Hypothalamus (tissue), 51 donors: ENCODE results near the gene MCTP1.
"Not testable (repeated sequence)": the region's sequence is repeated elsewhere in the genome, so short reads cannot be mapped to it uniquely, and the experiment has no call there.

Experiments
- DNase-seq, 51 donors: peaks; one replicate each; lab custom pipeline; 2025; lab: John Stamatoyannopoulos, UW

Gene MCTP1

DNA sequence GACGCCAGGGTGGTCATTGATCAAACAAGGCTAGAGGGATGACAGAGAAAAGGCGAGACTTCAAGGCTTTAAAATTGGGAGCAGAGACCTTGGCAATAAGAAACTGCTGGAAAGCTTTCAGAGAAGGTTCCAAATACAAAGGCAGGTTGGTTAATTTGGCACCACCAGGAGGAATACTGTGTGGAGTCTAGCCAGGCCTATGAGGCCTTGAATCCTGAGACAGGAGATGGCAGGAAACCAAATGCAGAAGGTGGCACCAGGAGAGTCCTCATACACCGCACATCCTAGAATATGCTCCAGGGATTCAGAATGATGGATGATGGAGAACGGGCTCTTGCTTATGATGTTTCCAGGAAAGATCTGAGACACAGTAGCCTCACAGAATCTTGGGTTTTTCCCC lies 90.0 kb downstream of the MCTP1 start:
- DNase-seq = no peak

DNA sequence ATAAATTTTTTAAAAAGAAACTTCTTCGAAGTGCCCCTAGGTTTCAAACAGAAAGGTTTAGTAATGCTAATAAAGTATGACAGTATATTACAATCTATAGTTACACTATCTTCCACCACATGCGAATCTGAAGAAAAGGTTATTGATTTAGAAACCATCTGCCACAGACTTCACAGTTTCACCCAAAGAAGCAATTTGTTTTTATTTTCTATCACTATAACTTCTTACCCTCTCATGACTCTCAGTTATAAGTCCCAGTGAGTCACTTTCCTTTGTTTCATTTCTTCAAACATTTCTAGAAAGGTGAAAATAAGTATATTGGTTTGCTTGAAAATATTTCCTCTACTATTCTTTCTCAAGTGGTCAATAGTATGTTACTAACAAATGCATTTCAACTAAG lies 93.6 kb downstream of the MCTP1 start:
- no peak for DNase-seq

DNA sequence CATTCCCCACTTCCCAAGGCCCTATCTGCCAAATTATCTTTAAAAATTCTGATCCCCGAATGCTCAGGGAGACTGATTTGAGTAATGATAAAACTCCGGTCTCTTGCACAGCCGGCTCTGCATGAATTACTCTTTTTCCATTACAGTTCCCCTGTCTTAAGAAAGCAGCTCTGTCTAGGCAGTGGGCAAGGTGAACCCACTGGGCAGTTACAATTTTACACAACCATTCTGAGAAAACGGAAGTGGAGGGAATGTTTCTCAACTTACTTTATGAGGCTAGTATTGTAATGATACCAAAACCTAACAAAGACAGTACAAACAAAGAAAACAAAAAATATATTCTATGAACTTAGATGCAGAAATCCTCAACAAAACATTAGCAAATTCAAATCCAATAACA lies 100.0 kb downstream of the MCTP1 start:
- DNase-seq = no peak

DNA sequence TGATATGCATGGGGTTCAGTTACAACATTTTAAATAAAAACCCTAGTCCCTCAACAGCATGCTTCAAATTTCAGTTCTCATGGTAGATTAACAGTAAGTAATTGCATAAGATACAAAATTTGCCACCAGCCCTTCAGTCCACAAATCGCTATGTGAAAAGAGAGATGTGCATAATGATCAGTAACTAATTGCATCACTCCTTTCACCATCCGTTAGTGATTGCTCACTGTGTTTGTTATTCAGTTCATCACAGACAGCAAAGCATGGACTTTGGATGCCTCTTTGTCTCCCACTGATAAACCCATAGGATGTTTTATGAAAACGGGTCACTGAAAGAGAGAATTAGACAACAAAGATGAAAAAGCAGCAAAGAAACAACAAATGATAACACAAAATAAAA lies 103.2 kb downstream of the MCTP1 start:
- no peak for DNase-seq

DNA sequence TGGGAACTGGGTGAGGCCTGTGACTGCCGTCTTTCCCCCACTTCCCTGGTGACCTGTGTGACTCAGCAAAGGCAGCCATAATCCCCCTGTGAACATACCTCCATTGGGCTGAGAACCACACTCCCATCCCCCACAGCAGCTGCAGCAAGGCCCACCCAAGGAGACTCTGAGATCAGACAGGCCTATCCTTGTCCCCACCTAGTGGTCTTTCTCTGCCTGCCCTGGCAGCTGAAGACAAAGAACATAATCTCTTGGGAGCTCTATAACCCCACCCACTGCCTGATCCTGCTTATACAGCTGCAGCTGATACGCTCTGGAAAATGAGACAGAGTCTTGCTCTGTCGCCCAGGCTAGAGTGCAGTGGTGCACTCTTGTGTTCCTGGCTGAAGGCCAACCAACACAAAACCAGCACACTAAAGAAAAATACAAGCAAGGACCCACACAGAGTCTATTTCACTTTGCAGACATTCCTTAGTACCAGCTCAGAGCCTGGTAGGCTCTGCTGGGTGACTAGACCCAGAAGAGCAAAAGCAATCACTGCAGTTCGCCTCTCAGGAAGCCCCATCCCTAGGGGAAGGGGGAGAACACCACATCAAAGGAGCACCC lies 106.7 kb downstream of the MCTP1 start:
- DNase-seq = no peak

DNA sequence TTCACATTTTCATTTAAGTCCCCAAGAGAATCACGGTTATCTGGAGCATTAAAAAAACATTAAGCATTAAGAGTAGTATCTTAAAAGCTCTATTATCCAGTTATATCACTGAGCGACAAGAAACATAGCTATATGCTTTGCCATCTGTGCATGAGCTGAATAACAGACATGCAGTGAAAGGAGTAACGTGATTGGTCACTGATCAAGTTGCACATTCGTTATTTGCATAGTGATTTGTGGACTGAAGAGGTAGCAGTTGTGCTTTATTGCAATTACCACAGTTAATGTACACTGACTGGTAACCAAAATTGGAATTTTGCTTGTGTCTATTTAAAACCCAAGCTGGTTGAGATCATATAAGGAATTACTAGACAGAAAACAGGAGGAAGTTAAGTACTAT lies 107.4 kb downstream of the MCTP1 start:
- DNase-seq = no peak

DNA sequence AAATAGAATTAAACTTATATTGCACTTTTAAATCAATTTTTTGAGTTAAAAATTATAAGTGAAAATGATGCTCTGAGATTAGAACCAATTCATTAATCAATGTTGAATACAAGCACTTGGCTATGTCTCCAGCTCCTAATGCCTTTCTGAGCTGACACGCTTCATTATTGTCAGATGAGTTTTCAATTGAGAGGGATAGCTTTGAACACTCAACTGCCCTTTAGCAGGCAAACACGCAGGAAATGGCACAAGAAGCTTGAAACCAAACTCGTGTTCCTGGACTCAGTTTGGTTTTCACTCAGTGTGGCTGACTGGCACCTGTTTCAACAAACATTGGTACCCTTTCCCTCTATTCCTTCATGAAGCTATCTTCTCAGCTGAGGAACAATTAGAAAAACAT lies 109.8 kb downstream of the MCTP1 start:
- DNase-seq = no peak

DNA sequence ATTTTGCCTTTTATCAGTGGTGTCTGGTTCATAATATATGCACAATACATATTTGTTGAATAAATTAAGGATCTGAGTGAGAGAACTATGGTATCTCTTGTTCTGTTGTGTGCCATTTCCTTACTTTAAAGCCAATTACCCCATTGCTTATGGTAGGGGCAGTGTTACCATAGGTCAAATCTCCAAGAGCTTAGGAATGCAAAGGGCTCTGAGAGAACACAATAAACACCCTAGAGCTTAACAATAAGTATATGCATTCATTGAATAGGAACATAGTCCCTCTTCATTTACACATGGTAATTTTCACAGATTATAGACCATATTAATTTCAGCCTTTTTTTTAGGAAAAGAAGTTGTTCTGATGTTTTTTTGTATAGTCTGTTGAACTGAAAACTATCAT lies 112.2 kb downstream of the MCTP1 start:
- no peak for DNase-seq

DNA sequence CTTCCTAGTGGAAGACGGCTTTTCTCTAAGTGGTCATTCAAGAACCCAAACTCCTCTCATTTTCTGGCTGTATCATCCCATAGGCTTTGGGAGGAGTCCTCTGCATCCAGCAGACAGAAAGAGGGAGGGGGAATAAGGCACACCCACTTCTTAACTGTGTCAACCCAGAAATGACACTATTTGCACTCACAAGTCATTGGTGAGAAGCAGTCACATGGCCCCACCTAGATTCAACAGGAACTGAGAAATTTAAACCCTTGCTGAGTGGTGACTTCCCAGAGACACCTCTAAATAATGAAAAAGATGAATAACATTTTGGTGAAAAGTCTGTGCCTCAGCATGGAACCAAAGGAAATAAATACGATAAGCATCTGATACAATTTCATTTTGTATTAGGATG lies 120.0 kb downstream of the MCTP1 start:
- DNase-seq = no peak

DNA sequence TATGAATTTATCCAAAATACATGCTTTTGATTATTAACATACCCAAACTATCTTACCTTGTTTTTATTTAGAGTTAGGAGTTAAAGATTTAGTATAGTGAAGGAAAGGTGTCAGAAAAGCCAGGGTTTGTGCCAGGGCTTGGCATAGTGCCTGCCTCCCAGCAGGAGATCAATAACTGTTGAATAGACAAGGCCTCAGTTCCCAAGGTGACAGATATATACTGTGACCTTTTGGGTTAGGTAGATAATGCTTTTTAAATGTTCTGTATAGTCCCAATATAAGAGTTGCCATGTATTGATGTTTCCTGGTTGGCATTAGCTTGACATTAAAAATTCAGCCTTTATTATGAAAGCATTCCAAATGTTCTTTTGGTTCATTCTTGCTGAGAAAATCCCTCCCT lies 121.8 kb downstream of the MCTP1 start:
- DNase-seq = no peak

DNA sequence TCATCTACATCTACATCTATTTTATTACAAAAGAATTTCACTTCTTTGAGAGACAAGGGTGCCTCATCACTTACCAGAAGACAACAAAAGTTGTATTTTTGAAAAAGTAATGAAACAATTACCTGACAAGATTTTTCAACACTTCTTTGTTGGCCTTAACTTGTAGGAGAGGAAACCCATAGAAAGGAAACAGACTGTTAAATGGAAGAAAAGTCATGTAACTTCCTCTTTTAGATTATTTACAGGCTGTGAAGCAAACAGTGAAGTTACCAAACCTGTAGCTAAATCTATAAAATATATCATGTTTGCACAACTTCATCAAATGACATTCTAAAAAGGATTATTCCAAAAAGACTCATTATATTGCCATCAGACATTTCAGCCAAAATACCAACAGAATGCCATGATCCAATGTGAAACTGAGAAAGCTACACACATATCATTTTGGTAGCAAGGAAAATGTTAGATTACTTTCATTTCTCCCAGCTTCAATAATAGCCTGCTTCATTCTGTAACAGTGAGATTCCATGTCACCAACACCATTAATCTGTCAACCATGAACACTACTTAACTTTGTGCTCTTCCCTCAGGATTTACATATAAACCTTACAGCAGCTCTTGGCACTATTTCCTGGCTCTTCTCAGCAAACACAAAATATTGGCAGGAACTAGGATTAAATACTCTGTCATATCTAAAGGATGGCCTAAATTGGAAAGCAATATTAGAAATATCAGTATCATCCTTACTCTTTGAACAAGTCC lies 122.5 kb downstream of the MCTP1 start:
- DNase-seq = no peak

DNA sequence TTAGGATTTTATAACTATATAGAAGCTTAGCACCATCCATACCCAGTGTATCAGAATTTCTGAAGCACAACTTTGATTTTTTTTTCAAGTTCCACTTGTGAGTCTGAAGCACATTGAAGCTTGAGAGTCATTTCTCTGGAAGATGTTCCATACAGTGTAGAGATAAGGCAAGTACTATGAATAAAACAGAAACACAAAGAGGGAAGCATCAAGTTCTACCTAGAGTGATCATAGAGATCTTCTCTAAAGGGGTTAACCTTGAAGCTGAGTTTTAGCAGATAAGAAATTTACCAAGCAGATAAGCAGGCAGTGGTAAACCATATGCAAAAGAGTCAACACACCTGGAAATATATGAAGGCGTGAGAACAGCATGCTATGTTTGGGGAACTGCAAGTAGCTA lies 125.3 kb downstream of the MCTP1 start:
- no peak for DNase-seq

DNA sequence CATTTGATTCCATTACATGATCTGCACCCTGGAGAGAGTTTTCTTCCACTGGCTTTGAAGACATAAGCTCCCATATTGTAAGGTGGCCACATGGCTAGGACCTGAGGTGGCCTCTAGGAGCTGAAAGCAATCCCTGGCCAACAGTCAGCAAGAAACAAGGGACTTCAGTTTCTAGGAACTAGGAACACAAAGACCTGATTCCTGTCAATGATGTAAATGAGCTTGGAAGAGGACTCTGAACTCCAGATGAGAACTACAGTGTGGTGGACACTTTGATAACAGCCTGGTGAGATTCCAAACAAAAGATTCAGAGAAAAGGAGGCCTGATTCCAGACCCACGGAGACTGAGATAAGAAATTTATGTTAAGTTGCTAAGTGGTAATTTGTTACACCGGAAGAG lies 129.0 kb downstream of the MCTP1 start:
- no peak for DNase-seq

DNA sequence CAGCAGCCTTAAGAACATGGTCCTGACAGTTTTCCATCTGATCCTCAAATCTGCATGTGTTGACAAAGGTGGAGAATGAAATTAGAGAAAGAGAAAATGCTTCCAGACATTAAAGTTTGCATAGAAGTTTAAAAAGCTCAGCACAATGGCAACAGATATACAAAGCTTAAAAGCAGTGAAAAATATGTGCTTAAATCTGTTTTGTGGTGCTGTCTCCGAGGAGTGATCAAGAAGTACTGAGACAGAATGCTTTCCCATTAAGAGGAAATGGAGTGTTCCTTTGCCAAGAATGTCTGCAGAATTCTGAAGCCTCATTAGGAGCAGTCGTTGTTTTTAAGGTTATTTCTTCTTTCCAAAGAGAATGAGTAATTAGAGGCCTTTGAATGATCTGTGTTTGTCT lies 131.4 kb downstream of the MCTP1 start:
- no peak for DNase-seq

DNA sequence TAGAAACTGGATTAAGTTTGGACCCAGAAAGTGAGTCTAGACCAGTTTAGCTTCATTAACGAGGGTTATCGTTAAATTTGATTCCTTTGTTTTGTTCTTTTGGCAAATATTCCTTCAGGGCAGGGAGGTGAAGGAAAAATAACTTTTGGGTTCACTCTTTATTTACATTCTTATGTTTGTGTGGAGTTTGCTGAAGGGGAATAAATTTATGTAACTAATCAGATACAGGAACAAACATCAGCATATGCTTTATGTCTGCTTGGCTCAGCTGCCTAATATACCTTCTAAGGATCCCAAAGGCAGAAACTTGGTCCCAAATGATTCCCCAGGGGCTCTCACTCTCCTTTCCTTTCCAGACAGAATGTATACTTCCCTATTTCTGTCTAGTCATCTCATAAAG lies 132.4 kb downstream of the MCTP1 start:
- no peak for DNase-seq

DNA sequence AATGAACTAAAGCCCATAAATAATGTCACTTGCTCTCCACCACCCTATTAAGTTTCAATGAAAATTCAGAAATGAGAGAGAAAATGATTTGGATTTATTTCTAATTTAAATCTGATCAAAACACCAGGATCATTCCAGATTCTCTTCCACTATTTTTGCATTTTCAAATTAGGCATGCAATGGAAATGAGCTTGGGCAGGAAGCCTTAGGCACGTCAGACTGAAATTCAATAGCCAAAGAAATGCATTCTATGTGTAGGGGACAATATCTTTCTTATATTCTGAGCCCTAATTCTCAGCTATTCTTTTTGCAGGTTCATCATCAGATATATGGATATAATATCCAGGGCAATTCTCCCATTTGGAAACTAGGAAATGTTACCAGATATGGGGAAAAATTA lies 132.8 kb downstream of the MCTP1 start:
- no peak for DNase-seq

DNA sequence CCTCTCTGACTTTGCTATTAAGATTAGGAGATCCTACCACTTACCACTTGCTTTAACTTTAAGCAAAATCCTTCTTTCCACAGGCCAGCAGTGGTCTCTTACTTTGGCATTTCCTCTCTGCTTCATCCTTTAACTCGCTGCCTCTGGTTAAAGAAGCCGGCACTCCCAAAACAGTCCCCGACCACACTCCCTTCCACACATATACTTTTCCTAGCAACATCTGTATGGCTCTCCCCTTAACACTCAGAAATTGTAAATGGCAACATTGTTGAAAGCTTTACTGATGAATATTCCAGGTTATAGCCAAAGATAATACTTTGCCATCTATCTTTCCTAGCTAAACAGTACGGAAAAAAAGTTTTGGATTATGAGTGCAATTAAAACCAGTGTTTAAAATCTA lies 133.2 kb downstream of the MCTP1 start:
- no peak for DNase-seq

DNA sequence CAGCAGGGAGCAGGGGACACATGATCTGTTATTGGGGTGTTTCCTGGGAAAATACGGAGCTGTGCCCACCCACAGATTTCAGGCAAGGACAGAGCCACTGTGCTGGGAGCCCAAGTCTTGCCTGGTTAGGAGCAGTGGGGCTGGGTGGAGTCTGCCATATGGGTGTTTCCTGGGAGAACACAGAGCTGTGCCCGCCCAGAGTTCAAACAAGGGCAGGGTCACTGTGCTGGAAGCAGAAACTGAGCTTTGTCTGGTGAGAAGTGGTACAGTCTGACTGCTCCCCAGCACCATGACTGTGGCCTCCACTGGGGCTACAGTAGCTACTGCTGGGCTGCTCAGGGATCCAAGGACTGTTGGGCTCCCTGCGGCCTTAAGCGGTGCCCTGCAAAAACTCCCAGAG lies 135.5 kb downstream of the MCTP1 start:
- no peak for DNase-seq

DNA sequence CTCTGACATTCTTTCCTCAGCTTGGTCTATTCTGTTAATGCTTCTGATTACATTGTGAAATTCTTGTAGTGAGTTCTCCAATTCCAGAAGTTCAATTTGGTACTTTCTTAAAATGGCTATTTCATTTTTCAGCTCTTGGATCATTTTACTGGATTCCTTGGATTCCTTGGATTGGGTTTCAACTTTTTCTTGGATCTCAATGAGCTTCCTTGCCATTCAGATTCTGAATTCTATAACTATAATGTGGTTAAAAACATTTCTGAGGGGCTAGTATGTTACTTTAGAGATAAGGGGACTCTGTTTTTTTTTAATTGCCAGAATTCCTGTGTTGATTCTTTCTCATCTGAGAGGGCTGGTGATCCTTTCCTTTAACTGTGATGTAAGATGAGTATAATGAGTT lies 136.4 kb downstream of the MCTP1 start:
- DNase-seq = no peak

DNA sequence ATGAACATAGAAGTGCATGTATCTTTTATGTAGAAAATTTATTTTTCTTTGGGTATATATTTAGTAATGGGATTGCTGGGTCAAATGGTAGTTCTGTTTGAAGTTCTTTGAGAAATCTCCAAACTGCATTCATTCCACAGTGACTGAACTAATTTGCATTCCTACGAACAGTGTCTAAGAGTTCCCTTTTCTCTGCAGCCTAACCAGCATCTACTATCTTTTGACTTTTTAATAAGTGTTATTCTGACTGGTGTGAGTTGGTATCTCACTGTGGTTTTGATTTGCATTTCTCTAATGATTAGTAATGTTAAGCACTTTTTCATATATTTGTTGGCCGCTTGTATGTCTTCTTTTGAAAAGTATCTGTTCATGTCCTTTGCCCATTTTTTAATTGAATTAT lies 141.0 kb downstream of the MCTP1 start:
- DNase-seq = not testable (repeated sequence)

DNA sequence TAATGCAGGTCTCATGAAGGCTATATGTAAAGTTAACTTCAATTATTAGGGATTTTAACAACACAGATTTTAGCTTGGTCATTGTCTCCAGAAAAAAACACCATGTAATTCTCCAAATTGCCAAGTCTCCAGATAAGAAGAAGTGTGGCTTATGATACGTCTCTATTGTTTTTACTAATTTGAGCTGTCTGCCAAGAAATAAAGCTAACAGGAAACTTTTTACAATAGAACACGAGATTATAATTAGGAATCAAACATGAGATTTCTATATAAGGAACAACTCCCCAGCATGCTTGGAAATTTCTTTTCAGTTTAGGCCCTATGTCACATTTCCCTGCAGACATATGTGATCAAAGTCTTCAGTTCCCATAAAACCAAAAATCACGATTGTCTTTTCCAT lies 142.7 kb downstream of the MCTP1 start:
- DNase-seq = no peak

DNA sequence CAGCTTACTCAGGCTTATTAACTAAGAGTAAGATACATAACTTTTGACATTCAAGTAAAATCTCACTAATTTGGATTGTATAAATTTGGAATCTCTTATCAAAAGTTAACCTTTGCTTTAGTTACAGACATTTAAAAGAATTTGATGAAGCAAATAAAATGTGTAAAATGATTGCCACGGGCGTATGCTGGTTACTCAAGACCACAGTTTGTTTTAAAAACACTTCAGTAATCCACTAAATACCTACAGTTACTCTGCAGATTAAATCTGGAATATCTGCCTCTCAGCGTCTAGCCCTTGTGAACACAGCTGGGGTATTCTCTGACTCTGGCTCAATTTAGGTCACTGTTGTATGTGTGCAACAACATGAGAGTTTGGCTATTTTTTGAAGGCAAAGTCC lies 143.8 kb downstream of the MCTP1 start:
- DNase-seq = no peak

DNA sequence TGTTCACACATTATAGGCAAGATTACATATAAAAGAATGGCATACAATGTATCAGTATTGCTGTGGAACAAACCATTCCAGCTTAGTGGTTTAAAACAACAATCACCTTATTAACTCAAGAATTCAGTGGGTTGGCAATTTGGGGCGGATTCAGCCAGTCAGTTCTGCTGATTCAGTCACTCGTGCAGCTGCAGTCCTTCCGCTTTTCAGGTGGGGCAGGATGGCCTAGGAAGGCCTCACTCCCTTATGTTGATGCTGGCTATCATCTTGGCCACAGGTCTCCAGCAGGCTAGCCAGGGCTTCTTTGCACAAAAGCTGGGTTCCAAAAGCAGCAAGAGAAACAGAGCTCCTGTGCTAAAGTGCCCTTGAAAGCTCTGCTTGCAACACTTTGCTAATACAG lies 150.6 kb downstream of the MCTP1 start:
- no peak for DNase-seq
